Measurements from ENCODE around the gene CLEC3A. TPM values are rescaled to one million over a fixed set of nuclear protein-coding genes. Genes with fewer than 3 reads are reported as not detected.
A peak's percentile ranks its signal among the peaks of the same experiment; 100 is the strongest.
"Not testable (repeated sequence)": the region's sequence is repeated elsewhere in the genome, so short reads cannot be mapped to it uniquely, and the experiment has no call there.

Gene CLEC3A
- total RNA-seq, 1 experiment from 2014 or later, result not detected

DNA sequence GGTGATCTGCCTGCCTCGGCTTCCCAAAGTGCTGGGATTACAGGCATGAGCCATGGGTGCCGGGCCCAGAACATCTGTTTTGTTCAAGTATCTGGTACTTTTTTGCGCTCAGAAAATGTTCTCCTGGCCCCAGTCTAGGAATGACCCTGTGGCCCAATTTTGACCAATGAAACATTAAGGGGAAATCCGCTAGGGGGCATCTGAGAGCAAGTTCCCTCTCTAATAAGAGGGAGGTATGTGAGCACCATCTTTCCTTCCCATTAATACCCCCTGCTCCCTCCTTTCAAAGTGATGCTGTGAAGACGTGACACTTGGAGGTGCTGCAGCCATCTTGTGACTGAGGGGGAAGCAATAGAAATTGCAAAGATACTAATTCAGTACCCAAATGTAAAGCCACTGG is 16.5 kb upstream of the CLEC3A start:
- Histone ChIP-seq H3K9me3 (no peaks in the 10 kb centered on the region), H3K27me3 (no peaks in the 10 kb centered on the region), H3K4me3 (no peak overlapping the region), H3K36me3 (no peaks in the 10 kb centered on the region)
- DNase-seq, result no peak

DNA sequence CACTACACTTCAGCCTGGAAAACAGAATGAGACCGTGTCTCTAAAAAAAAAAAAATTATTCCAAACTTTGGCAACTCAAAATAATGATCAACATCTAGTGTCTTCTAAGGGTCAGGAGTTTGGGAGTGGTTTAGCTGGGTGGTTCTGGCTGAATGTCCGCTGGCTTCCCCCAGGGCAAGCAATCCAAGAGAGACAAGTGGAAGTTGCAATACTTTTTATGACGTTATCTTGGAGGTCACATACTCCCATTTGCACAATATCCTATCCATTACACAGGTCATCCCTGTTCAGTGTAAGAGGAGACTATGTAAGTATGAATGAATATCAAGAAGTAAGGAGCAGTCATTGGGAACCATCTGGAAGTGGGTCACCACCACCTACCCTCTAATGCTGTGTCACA is 15.2 kb upstream of the CLEC3A start:
- Histone ChIP-seq H3K36me3 (no peaks in the 10 kb centered on the region), H3K9me3 (no peaks in the 10 kb centered on the region), H3K4me3 (no peak overlapping the region), H3K27me3 (no peaks in the 10 kb centered on the region)
- DNase-seq, result no peak

DNA sequence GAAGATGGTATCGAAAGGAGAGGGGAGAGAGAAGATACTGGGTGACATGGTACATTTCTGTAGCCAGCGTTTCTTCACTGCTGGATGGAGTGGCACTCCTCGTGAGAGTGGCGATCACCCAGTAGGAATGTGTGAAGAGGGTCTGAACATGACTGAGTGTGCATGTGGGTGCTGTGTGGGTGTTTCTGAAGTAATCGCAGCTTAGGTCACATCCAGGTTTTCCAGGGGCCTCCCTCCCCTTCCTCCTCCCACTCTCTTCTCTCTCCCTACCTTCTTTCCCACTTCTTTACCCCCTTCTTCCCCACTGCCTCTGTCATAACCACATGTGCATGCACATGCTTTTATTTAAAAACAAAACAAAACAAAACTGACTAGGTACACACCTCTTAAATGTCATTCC is 1.8 kb downstream of the CLEC3A start:
- no peaks in the 10 kb centered on the region for H3K36me3 ChIP-seq
- no peaks in the 10 kb centered on the region for H3K27me3 ChIP-seq

DNA sequence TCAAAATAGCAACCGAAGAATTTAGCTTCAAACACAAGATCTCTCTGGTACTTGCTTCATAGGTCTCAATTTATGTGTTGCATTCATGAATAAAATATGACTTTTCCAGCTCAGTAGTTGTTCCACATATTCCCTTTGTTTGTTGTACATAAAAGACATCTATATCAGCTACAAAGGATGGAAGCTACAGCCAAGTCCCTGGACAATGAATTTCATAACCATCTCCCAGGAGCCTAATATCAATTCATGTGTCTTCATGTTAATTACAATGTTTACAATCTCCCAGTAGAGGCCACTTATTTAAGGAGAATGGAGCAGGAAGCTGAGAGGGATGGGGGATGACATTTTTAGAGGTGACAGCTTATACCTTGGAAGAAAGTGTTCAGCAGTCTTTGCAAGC is 3.3 kb downstream of the CLEC3A start:
- H3K9me3 ChIP-seq, result no peaks in the 10 kb centered on the region
- DNase-seq, result no peak
- H3K36me3 ChIP-seq, result no peaks in the 10 kb centered on the region
- H3K4me3 ChIP-seq, result no peak overlapping the region
- H3K27me3 ChIP-seq, result no peaks in the 10 kb centered on the region

More for the DNA sequence above, 1.8 kb downstream of the CLEC3A start:
- no peak for DNase-seq
- Histone ChIP-seq H3K9me3 (no peaks in the 10 kb centered on the region), H3K4me3 (no peak overlapping the region)

DNA sequence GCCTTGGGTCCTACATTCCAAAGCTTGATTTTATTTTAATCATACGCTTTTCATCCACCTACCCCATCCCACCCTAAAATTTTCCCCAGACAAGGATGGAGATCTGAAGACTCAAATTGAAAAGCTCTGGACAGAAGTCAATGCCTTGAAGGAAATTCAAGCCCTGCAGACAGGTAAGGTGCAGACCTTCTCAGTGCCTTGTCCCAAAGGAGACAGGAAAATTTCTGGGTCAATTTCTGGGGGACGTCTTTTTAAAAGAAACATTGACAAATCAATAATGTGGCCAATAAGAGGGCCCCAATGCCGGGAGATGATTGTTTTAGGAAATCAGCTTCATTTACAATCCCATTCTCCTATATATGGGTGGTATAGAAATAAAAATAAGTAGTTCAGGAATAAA is 5.7 kb downstream of the CLEC3A start:
- Histone ChIP-seq H3K27me3 (no peaks in the 10 kb centered on the region), H3K9me3 (no peaks in the 10 kb centered on the region), H3K36me3 (no peaks in the 10 kb centered on the region), H3K4me3 (no peak overlapping the region)
- no peak for DNase-seq

DNA sequence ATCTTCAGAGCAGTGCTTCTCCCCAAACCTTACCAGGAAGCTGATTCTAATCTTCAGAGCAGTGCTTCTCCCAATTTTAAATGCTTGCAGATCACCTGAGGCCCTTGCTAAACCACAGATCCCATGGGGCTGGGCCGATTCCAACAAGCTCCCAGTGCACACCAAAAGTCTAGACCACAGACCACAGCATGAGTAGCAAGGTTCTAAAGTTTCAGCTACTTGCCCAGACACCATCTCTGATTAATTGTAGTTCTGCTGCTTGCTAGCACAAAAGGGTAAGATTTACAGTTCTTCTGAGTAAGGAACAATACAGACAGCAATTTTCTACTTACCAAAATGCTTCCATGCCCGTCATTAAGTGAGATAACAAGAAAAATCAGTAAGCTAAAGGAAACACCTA is 12.2 kb downstream of the CLEC3A start:
- Histone ChIP-seq H3K9me3 (no peaks in the 10 kb centered on the region), H3K36me3 (no peaks in the 10 kb centered on the region), H3K4me3 (no peak overlapping the region), H3K27me3 (no peaks in the 10 kb centered on the region)
- DNase-seq, result no peak

DNA sequence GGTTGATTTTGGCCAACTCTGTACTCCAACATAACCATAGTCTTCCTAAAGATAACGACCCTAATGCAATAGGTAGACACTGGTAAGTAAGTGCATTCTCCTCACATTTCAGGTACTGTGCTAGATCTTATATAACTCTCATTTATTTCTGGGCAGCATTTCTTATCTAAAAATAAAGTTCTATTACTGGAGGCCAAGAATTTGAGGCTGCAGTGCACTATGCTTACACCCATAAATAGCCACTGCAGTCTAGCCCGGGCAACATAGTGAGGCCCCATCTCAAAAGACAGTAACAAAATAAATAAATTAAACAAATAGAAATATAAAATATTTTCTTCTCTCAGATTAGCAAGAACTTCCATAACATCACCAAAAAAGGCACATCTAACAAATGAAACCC is 12.7 kb downstream of the CLEC3A start:
- no peak for DNase-seq
- no peaks in the 10 kb centered on the region for H3K36me3 ChIP-seq

DNA sequence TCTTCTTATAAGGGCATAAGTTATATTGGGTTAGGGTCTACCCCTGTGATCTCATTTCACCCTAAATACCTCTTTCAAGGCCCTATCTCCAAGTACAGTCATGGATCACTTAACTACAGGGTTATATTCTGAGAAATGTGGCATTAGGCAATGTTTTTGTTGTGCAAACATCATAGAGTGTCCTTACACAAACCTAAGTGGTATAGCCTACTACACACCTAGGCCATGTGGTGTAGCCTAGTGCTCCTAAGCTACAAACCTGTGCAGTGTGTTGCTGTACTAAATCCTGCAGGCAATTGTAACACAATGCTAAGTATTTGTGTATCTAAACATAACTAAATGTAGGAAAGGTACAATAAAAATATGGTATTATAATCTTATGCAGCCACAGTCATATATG is 18.0 kb downstream of the CLEC3A start:
- DNase-seq, result no peak
- Histone ChIP-seq H3K36me3 (no peaks in the 10 kb centered on the region), H3K27me3 (no peaks in the 10 kb centered on the region), H3K4me3 (no peak overlapping the region), H3K9me3 (no peaks in the 10 kb centered on the region)

More for the DNA sequence above, 12.7 kb downstream of the CLEC3A start:
- H3K4me3 ChIP-seq, result no peak overlapping the region
- no peaks in the 10 kb centered on the region for H3K27me3 ChIP-seq
- H3K9me3 ChIP-seq, result no peaks in the 10 kb centered on the region

DNA sequence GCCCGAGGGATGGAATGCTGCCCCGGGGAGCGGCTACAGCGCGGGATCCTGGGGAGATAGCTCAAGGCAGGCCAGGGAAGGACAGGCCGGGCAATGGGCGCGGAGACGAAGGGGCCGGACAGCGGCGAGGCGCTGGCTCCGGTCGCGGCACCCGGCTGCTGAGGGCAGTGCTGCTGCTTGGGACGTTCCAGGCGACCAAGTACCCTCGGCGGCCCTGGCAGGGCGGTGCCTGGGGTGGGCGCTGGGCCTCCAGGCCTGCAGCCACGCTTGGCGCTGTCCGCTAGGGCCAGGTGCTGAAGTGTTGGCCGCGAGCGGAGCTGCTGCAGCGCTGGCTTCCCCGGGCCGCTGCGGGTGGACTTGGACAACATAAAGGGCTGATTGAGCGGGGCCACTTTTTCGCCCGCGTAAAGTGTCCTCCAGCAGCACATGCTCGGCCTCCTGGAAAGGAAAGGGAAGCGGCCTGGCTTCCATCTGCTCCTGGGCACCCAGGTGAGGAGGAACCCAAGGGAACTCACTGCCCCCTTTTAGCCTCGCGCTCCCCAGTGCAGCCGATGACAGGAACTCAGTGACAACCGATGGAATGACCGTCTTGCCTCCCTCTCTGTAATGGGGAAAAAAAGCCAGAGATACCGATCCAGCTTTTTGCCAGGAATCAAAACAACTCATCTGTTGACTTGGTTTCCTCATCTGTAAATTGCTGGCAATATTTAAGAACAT is 23.7 kb downstream of the CLEC3A start:
- Histone ChIP-seq H3K36me3 (no peaks in the 10 kb centered on the region), H3K4me3 (no peak overlapping the region), H3K9me3 (no peaks in the 10 kb centered on the region), H3K27me3 (no peaks in the 10 kb centered on the region)
- DNase-seq, result peak; percentile 50

DNA sequence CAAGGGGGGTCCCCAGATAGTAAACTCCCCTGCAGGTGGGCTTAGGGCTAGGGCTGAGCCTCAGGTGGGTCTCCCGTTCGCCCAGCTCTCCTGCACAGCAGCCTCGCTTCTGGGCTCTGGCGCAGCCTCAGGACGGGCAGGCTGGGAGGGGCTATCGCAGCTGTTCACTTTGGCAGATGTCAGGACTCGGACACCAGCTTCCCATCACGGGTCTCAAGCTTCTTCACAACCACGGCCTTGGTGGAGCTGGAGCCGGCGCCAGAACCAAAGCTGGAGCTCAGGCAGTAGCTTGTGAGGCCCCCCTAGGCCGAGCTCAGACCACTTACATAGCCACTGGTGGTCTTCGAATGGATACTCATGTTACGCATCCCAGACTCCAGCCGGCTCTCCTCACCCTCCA is 26.0 kb downstream of the CLEC3A start:
- no peaks in the 10 kb centered on the region for H3K36me3 ChIP-seq
- no peaks in the 10 kb centered on the region for H3K27me3 ChIP-seq
- no peaks in the 10 kb centered on the region for H3K9me3 ChIP-seq
- no peak overlapping the region for H3K4me3 ChIP-seq
- DNase-seq, result no peak

DNA sequence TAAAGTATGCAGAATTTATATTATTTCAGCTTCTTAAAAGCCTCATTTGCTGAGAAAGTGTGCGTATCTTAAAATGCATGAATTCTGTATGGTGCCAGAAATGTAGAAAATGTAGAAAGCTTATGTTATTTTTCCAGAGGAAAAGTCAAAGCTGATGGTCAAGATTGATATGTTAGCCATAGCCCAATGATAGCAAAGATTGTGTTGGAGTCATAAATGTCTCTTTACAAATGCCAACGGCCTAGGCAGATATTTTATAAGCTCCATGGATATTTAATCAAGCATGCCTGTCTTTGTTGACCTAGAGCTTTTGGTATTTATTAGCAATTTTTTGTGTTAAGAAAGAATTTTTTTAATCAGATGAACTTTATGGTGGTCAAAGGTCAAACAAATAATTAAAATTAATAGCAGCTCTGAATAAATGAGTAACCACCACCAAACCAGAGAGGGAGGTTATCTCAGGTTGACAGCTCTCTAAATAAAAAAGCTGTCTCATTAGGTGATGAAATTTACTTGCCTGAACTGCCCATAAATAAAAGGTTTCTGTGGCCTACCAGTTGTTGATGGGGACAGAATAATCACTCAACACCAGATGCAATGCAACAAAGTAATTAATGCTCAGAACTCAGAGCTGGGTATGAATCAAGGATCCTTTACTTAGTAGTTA is 28.5 kb downstream of the CLEC3A start:
- no peaks in the 10 kb centered on the region for H3K36me3 ChIP-seq
- no peak overlapping the region for H3K4me3 ChIP-seq
- H3K9me3 ChIP-seq, result no peaks in the 10 kb centered on the region
- DNase-seq, result no peak
- no peaks in the 10 kb centered on the region for H3K27me3 ChIP-seq

DNA sequence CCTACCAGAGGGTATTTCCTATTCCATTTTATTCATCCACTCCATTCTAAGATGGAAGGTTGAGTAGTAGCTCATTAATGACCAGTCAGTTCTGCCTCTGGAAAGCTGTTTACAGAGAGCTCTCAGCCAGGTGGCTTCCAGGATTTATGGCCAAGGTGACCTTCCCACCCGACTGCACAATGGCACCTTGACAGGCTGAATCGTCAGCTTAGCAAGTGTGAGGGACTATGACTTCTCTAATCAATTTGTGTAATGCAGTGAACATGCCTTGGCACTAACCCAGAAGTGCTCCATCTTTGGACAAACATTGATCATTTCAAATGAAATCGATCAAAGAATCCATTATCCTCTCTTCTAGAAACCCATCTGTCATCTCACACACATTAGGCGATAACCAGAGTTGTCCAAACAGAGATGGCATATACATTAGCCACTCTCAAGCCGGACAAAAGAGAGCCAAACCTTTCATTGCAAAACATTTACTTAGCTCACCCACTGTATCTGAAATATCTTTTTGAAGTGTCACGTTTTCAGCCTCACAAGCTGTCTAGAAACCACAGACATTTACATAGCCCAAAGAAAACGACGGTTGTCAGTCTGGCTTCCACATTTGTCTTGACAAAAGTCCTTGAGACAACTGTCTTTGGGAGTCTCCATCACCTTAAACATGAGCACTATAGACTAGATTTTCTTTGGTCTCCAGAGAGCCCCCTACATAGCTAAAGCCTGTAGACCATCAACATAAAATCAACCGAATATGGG is 35.6 kb downstream of the CLEC3A start:
- Histone ChIP-seq H3K9me3 (no peaks in the 10 kb centered on the region), H3K36me3 (no peaks in the 10 kb centered on the region), H3K4me3 (no peak overlapping the region), H3K27me3 (no peaks in the 10 kb centered on the region)
- DNase-seq, result no peak

DNA sequence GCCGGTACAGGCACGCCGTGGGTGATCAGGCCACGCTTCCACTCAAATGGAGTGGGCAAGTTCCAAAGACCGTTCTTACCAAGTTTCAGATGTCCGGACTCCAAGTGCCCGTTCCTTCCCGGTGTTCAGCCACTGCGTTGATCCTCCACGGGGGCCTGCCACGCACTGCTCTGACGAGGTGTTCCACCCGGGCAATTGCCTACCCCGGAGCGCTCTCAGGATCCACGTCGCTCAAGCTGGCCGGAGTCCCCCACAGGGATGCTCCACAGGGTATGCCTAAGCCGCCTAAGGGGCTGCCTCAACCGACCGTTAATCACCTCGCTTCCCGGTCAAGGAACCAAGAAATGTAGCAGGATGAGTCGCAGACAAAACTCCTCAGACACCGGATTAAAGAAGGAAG is 37.5 kb downstream of the CLEC3A start:
- not testable (repeated sequence) for H3K9me3 ChIP-seq, H3K36me3 ChIP-seq, H3K27me3 ChIP-seq, H3K4me3 ChIP-seq, DNase-seq

DNA sequence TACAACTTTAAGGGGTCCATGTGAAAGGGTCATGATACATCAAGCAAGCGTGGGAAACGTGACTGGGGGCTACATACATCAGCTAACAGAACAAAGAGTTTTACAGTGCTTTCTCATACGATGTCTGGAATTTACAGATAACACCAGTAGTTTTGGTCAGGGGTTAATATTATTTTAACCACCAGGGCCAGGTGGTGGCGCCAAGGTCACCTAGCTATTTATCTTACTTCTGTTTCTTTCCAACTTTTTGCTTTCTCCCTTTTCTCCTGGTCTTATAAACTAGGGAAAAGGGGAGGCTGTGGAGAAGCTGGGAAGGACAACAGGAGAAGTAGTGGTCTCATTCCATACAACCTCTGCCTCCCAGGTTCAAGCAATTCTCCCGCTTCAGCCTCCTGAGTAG is 37.9 kb downstream of the CLEC3A start:
- Histone ChIP-seq H3K27me3 (no peaks in the 10 kb centered on the region), H3K9me3 (no peaks in the 10 kb centered on the region), H3K36me3 (no peaks in the 10 kb centered on the region), H3K4me3 (no peak overlapping the region)
- no peak for DNase-seq

DNA sequence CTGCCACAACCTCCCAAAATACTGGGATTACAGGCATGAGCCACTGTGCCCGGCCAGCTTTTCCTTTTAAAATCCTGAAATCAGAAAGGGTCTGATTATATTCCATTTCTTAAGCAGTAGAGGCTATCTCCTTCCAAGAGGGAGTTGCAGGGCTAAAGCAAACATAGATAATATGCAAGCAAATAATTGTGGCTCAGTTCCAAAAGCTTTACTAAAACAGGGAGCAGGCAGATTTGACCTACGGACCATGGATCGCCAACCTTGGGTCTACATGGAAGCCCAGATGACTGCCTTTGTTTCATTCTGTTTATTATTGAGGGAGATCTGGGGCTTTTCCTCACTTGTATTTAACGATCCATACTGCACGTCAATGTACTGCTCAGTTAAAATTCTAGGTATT is 38.5 kb downstream of the CLEC3A start:
- no peaks in the 10 kb centered on the region for H3K36me3 ChIP-seq
- H3K27me3 ChIP-seq, result no peaks in the 10 kb centered on the region
- no peak overlapping the region for H3K4me3 ChIP-seq
- DNase-seq, result no peak
- H3K9me3 ChIP-seq, result no peaks in the 10 kb centered on the region

DNA sequence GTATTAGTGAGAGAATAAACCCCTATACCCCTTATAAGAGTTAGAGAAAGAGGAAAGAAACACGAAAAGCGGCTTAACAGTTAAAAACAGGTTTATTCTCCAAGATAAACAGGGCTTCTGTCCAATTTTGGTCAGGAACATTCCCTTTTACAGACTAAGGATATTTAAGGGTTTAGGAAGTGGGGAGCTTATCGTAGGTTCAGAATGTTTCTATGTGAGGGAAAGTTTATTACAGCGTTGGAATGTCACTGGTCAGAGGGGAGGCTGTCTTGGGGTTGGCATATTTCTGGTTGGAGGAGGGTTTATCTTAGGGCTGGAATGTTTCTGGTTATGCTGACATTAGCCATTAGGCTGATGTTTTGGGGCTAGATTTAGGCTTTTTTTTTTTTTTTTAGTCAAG is 43.0 kb downstream of the CLEC3A start:
- Histone ChIP-seq H3K9me3 (no peaks in the 10 kb centered on the region), H3K4me3 (no peak overlapping the region), H3K36me3 (no peaks in the 10 kb centered on the region), H3K27me3 (no peaks in the 10 kb centered on the region)
- no peak for DNase-seq

DNA sequence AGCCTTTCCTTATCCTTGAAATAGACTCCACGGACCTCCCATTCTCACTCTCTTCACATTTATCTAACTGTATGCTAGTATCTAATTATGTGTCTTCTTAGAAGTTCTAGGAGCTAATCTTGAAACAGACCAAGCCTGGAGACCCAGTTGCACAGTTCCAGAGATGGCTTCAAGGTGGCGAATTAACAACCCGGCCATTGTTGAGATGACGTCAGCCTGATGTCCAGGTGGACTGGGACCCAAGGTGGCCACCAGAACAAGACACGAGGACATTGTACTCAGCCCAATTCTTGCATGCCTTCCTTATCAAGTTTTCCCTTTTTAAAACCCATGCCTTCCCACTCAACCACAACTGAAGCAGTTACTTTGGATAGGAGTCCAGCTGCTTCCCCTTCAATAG is 47.6 kb downstream of the CLEC3A start:
- no peaks in the 10 kb centered on the region for H3K27me3 ChIP-seq
- no peaks in the 10 kb centered on the region for H3K9me3 ChIP-seq
- DNase-seq, result no peak
- H3K4me3 ChIP-seq, result no peak overlapping the region
- H3K36me3 ChIP-seq, result no peaks in the 10 kb centered on the region

DNA sequence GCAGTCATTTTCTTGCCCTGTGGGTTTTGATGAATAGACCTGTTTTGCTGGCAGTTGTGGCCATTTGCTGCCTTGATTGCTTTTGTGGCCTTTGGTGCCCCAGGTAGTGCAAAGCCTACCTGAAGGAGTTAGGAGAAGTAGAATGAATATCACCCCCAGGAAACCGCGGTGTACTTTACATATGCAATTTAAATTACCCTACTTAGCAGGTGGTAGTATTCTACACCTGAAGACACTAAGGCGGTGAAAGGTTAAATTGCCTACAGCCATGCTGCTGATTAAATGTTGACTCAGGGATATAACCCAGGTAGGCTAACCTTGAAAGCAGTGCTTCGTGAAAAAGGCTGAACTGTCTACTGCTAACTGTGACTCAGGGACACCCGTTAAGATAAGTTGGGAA is 49.9 kb downstream of the CLEC3A start:
- no peaks in the 10 kb centered on the region for H3K27me3 ChIP-seq
- no peaks in the 10 kb centered on the region for H3K9me3 ChIP-seq

More for the DNA sequence above, 49.9 kb downstream of the CLEC3A start:
- no peak for DNase-seq
- no peak overlapping the region for H3K4me3 ChIP-seq
- H3K36me3 ChIP-seq, result no peaks in the 10 kb centered on the region
